ENCODE data around the gene FUBP3.
"Not testable (repeated sequence)": the region's sequence is repeated elsewhere in the genome, so short reads cannot be mapped to it uniquely, and the experiment has no call there.

The FUBP3 gene

GRCh38 chr9:130556396-130557076, 22.8 kb upstream of the FUBP3 start:
- no peak for DNase-seq (ENCODE audit: low read depth in 2 of 2)

DNA sequence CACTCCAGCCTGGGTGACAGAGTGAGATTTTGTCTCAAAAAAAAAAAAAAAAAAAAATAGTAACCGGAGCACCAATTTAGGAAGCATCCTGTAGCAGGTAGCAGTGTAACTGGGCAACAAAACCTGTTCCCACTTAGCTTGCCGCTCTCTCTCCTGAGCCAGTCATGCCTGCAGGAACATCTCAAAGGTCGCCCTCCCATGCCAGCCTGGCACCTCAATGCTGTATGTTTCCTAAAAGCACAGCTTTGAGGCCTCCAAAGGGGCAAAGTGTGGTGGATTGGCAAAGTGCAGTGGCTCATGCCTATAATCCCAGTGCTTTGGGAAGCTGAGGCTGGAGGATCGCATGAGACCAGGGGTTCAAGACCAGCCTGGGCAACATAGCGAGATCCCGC, 22.3 kb upstream of the FUBP3 start:
- DNase-seq (ENCODE audit: low read depth in 2 of 2), result no peak

DNA sequence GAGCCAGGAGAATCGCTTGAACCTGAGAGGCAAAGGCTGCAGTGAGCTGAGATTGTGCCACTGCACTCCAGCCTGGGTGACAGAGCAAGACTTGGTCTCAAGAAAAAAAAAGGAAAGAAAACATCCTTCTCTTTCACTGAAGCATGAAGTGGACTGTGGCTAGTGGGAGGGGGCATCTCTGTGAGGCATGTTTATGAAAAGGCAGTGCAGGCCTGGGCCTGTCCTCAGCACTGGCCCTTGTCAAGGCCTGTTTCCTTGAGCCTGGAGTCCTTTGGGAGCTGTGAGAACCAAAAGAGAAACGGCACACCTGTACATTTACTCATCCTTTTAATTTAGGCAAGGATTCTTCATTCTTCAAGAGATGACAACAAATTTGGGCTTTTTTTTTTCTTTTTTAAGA, 18.3 kb upstream of the FUBP3 start:
- DNase-seq (ENCODE audit: low read depth in 2 of 2), result no peak

DNA sequence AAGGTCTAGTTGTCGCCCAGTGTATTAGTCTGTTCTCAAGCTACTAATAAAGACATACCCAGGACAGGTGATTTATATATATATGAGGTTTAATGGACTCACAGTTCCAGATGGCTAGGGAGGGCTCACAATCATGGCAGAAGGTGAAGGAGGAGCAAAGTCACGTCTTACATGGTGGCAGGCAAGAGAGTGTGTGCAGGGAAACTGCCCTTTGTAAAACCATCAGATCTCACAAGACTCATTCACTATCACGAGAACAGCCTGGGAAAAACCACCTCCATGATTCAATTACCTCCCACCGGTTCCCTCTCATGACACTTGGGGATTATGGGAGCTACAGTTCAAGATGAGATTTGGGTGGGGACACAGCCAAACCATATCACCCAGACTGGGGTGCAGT, 16.9 kb upstream of the FUBP3 start:
- not testable (repeated sequence) for DNase-seq (ENCODE audit: low read depth in 2 of 2)

DNA sequence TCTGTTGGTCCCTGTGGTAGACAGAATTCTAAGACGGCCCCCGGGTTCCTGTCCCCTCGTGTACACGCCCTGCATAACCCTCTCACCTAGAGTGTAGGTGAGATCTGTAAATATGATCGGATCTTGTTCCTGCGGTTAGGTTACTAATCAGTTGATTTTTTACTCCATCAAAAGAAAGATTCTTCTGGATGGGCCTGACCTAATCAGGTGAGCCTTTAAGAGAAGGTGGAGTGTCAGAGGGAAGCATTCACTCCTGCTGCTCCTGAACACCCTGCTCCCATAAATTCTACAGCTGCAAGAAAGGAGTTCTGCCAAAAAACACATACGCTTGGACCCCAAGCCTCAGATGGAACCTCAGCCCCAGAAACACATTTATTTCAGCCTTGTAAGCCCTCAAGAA, 15.6 kb upstream of the FUBP3 start:
- DNase-seq (ENCODE audit: low read depth in 2 of 2), result no peak

GRCh38 chr9:130565792-130566191, 13.6 kb upstream of the FUBP3 start:
- DNase-seq (ENCODE audit: low read depth in 2 of 2), result no peak

GRCh38 chr9:130570208-130570607, 9.2 kb upstream of the FUBP3 start:
- DNase-seq (ENCODE audit: low read depth in 2 of 2), result no peak

DNA sequence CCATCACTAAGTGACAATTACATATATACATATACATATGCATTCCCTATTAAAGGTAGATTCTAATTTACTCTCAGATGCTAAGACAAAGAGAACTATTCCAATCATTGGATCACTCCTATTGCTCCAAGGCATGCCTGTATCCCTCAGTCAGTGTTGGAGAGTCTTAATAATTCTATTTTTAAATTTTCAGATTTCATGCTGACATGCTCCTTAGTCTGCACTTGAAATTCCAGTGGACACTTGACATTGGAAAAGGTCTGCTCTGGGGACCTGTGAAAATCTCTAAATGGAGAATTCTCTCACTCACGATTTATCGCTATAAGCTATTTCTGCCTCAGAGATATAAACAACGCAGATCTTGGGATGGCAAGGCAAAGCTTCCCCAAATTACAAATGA, 3.9 kb upstream of the FUBP3 start:
- no peak for DNase-seq (ENCODE audit: low read depth in 2 of 2)

DNA sequence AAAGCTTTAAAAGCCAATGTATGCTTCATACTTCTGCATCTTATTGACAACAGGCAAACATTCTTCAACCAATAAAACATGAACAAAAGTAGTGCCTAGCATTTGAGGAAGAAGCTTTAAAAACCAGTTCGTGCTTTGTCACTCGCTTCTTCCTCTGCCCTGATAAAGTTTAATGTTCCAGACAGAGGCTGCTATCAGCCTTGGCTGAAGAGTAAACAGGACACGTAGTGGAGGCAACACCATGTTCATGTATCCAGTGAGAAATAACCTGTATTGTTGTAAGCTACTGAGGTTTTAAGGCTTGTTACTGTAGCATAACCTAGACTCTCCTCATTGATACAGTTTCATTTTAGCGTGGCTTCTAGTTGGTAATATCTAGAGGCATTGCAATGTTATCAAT, 3.2 kb upstream of the FUBP3 start:
- no peak for DNase-seq (ENCODE audit: low read depth in 2 of 2)

- DNase-seq (ENCODE audit: low read depth in 2 of 2), result no peak
These were observed 524 bp downstream of the FUBP3 start for GRCh38 chr9:130579738-130580463.

DNA sequence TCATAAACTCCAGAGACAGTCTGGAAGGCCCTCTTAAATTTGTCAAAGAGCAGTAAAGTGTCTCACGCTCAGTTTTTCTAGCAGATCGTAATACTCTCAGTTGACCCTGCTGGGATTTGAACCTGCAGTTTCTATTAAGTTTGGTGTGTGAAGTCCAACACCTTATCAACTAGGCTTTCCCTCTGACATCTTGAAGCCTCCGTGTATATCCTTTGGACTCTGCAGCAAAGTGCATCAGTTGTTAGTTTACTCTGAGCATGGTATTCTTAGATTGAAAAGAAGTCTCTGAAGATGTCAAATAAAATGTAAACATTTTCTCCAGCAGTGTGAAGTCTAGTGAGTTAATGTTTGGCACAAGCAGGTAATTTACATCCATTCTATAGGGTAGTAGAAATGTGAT, 2.4 kb downstream of the FUBP3 start:
- no peak for DNase-seq (ENCODE audit: low read depth in 2 of 2)

- no peak for DNase-seq (ENCODE audit: low read depth in 2 of 2)
These were observed 3.9 kb downstream of the FUBP3 start for GRCh38 chr9:130583271-130583670.

GRCh38 chr9:130587921-130588320, 8.5 kb downstream of the FUBP3 start:
- DNase-seq (ENCODE audit: low read depth in 2 of 2), result no peak

DNA sequence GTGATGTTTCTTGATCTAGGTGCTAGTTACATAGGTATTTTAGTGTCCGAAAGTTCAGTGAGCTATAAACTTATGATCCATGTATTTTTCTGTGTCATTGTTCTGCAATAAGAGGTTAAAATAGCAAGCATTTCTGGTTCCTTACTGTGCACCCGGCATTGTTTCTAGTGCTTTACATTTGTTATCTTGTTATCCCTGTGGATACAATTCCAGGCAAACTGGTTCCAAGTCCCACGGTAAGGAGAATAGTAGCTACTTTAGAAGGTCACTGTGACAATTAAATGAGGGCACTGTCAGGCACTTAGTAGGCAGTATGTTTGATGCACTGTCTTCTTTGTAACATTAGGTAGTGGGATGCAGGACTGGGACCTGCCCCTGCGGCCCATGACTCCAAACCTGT, 9.0 kb downstream of the FUBP3 start:
- DNase-seq (ENCODE audit: low read depth in 2 of 2), result no peak

DNA sequence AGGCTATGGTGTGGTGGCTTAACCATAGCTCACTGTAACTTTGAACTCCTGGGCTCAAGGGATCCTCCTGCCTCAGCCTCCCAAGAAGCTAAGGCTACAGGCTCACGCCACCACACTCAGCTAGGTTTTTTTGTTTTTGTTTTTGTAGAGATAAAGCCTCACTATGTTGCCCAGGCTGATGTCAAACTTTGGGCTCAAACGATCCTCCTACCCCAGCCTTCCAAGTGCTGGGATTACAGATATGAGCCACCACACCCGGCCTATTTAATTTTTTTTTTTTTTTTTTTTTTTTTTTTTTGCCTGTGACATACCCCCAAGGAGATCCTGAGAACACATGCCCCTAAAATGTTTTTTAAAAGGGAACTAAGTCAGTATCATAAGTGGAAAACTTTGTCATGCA, 10.4 kb downstream of the FUBP3 start:
- no peak for DNase-seq (ENCODE audit: low read depth in 2 of 2)

DNA sequence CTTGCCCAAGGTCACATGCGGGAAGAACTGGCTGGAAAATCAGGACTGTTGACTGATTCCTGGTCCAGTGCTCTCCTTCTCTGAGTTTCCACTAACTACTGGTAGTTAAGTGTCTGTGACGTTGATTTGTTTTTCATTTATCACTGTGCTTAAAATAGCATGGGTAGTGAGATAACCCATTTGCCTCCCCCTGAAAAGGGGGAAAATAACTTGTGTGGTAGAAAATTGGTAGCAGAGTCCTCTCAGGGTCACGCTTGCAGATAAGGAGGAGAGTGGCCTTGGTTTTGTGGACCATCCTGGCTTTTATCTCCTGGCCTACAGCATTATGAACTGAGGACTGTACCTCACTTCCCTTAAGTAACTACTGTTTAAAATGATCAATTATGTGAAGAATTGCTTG, 10.9 kb downstream of the FUBP3 start:
- DNase-seq (ENCODE audit: low read depth in 2 of 2), result no peak

DNA sequence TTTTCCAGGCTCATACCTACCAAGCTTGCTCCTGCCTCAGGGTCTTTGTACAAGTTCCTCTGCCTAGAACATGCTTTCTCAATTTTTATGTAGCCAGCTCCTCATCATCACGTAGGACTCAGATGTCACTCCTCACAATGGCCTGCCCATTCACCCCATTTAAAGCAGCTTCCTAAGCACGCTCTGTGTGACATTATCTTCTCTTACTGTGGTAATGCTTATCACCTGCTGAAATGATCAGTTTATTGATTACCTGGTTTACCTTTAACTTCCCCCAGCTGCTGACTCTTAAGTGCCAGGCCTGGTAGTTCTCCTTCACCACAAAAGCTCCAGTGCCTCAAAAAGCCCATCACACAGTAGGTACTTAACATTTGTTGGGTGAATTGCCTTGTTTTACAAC, 13.6 kb downstream of the FUBP3 start:
- DNase-seq (ENCODE audit: low read depth in 2 of 2), result no peak

DNA sequence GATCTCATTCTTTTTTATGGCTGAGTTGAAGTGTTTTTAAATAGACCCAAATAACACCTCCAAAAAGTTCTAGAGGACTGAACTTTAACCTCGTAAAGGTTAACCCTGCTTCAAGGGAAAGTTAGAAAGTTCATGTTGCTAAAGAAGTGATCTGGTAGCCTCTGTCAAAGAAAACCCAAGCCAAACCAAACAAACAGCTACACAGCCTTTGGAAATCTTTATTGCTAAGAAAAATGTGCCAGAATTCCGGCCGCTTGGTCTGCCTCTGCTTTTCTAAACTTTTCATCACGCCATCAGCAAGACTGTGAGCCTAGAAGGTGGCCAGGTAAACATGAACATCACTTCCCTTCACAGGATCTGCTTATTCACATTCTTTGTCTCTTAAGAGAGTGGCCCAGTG, 17.9 kb downstream of the FUBP3 start:
- no peak for DNase-seq (ENCODE audit: low read depth in 2 of 2)

DNA sequence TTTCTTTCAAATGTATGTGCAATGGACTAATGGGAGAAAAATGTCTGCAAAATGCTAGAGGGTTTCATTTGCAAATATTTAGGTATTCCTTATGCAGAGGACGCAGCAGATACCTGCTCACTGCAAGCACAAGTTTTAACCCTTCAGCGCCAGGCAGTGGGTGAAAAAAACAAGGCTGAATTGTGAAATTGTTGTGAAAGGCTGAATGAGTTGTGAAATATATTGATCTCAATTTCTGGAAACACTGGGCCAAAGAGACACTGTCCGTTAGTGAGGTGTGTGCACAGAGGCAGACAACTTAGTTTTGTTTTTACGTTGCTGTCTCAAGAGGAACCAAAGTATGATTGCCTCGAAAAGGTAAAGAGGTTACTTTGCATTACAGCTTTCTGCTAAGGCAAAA, 18.8 kb downstream of the FUBP3 start:
- DNase-seq (ENCODE audit: low read depth in 2 of 2), result no peak

- DNase-seq (ENCODE audit: low read depth in 2 of 2), result no peak
These were observed 20.2 kb downstream of the FUBP3 start for GRCh38 chr9:130599625-130600024.

DNA sequence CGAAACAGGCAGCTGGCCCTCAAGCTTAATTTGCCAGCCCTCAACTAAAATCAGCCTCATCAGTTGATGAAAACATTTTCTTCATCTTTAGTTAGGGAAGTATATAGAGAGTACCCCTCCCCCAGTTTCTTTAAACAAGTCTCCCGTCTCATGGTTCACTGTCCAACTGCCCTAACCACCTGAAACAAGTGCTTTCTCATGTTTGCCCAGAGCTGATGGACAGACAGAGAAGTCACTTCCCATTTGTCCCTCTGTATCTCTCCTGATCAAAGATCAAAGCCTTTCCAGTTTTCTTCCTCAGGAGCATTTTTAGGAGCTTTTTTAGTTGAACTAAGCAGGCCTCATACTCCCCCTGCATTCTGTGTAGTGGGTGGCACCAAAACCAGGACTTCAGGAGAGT, 21.7 kb downstream of the FUBP3 start:
- no peak for DNase-seq (ENCODE audit: low read depth in 2 of 2)

DNA sequence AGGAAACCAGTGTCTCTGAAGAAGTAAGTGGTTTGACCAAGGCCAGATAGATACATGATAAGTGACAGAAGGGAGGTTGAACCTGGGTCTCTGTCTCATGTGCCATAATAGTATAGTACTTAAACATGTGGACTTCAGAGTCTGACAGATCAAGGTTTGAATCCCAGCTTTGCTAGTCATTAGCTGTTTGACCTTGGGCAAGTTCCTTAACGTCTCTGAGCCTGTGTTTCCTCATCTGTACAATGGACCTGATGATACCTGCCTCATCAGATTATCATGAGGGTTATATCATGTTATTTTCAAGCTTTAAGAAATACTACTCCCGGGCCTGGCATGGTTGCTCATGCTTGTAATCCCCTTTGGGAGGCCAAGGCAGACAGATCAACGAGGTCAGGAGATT, 24.9 kb downstream of the FUBP3 start:
- DNase-seq (ENCODE audit: low read depth in 2 of 2), result no peak

DNA sequence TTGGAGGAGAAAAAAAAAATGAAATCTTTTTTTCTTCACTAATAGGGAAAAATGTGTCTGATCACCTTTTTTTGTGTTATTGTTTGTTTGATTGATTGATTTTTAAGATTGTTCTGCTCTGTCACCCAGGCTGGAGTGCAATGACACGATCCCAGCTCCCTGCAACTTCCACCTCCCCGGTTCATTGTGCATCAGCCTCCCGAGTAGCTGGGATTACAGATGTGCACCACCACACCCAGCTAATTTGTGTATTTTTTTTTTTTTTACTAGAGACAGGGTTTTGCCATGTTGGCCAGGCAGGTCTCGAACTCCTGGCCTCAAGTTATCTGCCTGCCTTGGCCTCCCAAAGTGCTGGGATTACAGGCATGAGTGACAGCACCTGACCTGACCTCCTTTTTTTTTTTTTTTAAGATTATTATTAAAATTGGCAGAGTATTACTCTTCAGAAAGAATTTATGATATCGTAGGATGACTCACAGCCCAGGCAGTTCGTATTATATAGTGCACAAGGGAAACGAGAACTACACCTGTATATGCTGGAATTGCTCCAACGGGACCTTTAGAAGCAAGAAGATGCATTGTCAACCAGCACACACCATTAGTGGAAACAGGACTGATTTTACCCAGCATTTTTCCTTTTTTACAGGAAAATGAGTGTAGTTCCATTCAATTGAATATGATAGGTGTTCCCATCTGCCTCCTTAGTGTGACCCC, 27.7 kb downstream of the FUBP3 start:
- no peak for DNase-seq (ENCODE audit: low read depth in 2 of 2)

Data from stimulated activated CD4-positive, alpha-beta T cell treated with anti-CD3 and anti-CD28 coated beads, Interleukin-1b, Interleukin-23, amount 100 ng/mL, for 4 hours (primary cell).